ENCODE measurements around the gene TAF11L8.
"Not testable (repeated sequence)": the region's sequence is repeated elsewhere in the genome, so short reads cannot be mapped to it uniquely, and the experiment has no call there.

- not testable (repeated sequence) for TF ChIP-seq EP300 (IDR thresholded peaks at IDR 0.05); POLR2A (IDR thresholded peaks at IDR 0.05; ENCODE audit: low read depth)
Measured at GRCh38 chr5:17631788-17632187, 41.0 kb upstream of the TAF11L8 start, which contains the start of gene TAF11L13.
